OCI-LY7 (cell line): ENCODE data around the gene ZFP36L1. TPM values are rescaled to one million over a fixed set of nuclear protein-coding genes. Genes with fewer than 3 reads are reported as not detected.
A peak's percentile ranks its signal among the peaks of the same experiment; 100 is the strongest.

Experiments used
- BruUV-seq: library from RNA; stranded (reverse); fragments of 400-500 nt; replicated peaks from 2 replicates; lab custom pipeline; 2021; lab: Mats Ljungman, UMichigan
- CTCF ChIA-PET: fragments of 300-600 bp; sonication (Branson Sonifier 250); formaldehyde crosslinking; loops from one replicate; lab custom pipeline; 2022; ENCODE audit warnings: antibody characterized with exemption; ENCODE audit not compliant: unreplicated experiment; lab: Charles Lee
- POLR2A ChIA-PET: fragments of 300-600 bp; sonication (Branson Sonifier 250); formaldehyde crosslinking; loops from one replicate; lab custom pipeline; 2022; ENCODE audit warnings: antibody characterized with exemption; lab: Charles Lee
- DNase-seq: peaks from one replicate; pipeline ENCODE4 v3.0.0-alpha.2; 2015; ENCODE audit warnings: low spot score
- H2AFZ ChIP-seq: fragments of 200-600 bp; sonication (generic), shearing (Covaris generic); 2 replicates; pipeline ENCODE4 v1.6.1; 2014; ENCODE audit warnings: mild to moderate bottlenecking, antibody characterized with exemption, low read length, moderate library complexity
- H3K27ac ChIP-seq: fragments of 200-600 bp; sonication (generic); 2 replicates; pipeline ENCODE4 v1.5.1; 2014; ENCODE audit warnings: mixed run types, low read depth, mild to moderate bottlenecking, moderate library complexity, low read length, inconsistent platforms; ENCODE audit not compliant: poor library complexity, severe bottlenecking
- H3K36me3 ChIP-seq: fragments of 200-600 bp; sonication (generic); 2 replicates; pipeline ENCODE4 v1.6.1; 2014; ENCODE audit warnings: mild to moderate bottlenecking, antibody characterized with exemption, low read length, moderate library complexity, mixed read lengths; ENCODE audit not compliant: insufficient read depth
- H3K4me1 ChIP-seq: fragments of 200-600 bp; sonication (generic); 2 replicates; pipeline ENCODE4 v1.5.1; 2014; ENCODE audit warnings: mild to moderate bottlenecking, low read length; ENCODE audit not compliant: insufficient read depth, poor library complexity, severe bottlenecking
- H3K4me2 ChIP-seq: fragments of 200-600 bp; sonication (generic); 2 replicates; pipeline ENCODE4 v1.6.1; 2014; ENCODE audit warnings: mild to moderate bottlenecking, low read length
- H3K4me3 ChIP-seq: fragments of 200-600 bp; sonication (generic); 2 replicates; pipeline ENCODE4 v1.5.1; 2014; ENCODE audit warnings: mild to moderate bottlenecking, low read depth, low read length; ENCODE audit not compliant: poor library complexity, severe bottlenecking
- H3K79me2 ChIP-seq: fragments of 200-600 bp; sonication (generic); 2 replicates; pipeline ENCODE4 v1.6.1; 2016; ENCODE audit warnings: low read depth, mild to moderate bottlenecking, low read length, moderate library complexity, mixed read lengths; ENCODE audit not compliant: insufficient read depth
- H3K9me2 ChIP-seq: fragments of 200-600 bp; sonication (generic); 2 replicates; pipeline ENCODE4 v1.6.1; 2016; ENCODE audit warnings: mild to moderate bottlenecking, low read length, mixed read lengths; ENCODE audit not compliant: insufficient read depth
- H3K9me3 ChIP-seq: fragments of 200-600 bp; sonication (generic); 2 replicates; pipeline ENCODE4 v1.6.1; 2014; ENCODE audit warnings: mild to moderate bottlenecking, mixed run types, low read length, mixed read lengths
- H4K20me1 ChIP-seq: fragments of 200-600 bp; sonication (generic); 2 replicates; pipeline ENCODE4 v1.6.1; 2014; ENCODE audit warnings: mild to moderate bottlenecking, antibody characterized with exemption, low read length, moderate library complexity, mixed read lengths; ENCODE audit not compliant: insufficient read depth
- EZH2phosphoT487 ChIP-seq: fragments of 200-600 bp; sonication (generic); IDR thresholded peaks from 2 replicates; pipeline ENCODE4 v1.6.1; 2018; ENCODE audit warnings: low read depth, borderline replicate concordance, mild to moderate bottlenecking, mixed run types, antibody characterized with exemption, low read length, moderate library complexity, mixed read lengths
- intact Hi-C: fragments of 100-400 bp; cut with micrococcal nuclease; formaldehyde crosslinking; loops from one replicate; pipeline ENCODE4 v1.10.0; 2022; ENCODE audit not compliant: unreplicated experiment
- total RNA-seq, 2 experiments: library from RNA; depleted of rRNA in 1 of 2; stranded (reverse); fragments of >200 nt in 1 of 2; shearing (Covaris generic) in 1 of 2; gene quantifications; 2 replicates each; pipeline ENCODE4 v1.2.3, GENCODE V29; 2014 to 2022
- TF ChIP-seq, protein P1 (sequence below): fragments of 200-600 bp; sonication (generic); conservative IDR thresholded peaks from 2 replicates; pipeline ENCODE4 v1.5.1; 2014; ENCODE audit warnings: mild to moderate bottlenecking, antibody characterized with exemption, low read length, moderate library complexity, mixed read lengths

ZFP36L1 gene
- total RNA-seq, 2 experiments from 2014 or later, result 24.2 to 57.0 TPM

- intact Hi-C loops, result no loop called here
- H3K4me1 ChIP-seq, result peaks cover 47% of the 10 kb centered on the region
- no peaks in the 10 kb centered on the region for H3K9me2 ChIP-seq
- DNase-seq, result no peak
- no peaks in the 10 kb centered on the region for H3K9me3 ChIP-seq
- TF ChIP-seq, protein P1, sequence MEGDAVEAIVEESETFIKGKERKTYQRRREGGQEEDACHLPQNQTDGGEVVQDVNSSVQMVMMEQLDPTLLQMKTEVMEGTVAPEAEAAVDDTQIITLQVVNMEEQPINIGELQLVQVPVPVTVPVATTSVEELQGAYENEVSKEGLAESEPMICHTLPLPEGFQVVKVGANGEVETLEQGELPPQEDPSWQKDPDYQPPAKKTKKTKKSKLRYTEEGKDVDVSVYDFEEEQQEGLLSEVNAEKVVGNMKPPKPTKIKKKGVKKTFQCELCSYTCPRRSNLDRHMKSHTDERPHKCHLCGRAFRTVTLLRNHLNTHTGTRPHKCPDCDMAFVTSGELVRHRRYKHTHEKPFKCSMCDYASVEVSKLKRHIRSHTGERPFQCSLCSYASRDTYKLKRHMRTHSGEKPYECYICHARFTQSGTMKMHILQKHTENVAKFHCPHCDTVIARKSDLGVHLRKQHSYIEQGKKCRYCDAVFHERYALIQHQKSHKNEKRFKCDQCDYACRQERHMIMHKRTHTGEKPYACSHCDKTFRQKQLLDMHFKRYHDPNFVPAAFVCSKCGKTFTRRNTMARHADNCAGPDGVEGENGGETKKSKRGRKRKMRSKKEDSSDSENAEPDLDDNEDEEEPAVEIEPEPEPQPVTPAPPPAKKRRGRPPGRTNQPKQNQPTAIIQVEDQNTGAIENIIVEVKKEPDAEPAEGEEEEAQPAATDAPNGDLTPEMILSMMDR, result no peak
- no peak for TF ChIP-seq EZH2phosphoT487
- H2AFZ ChIP-seq, result no peak overlapping the region
- 0 out of 2 replicates have a peak, but pooled peaks cover 4% of the 10 kb centered on the region for H4K20me1 ChIP-seq
- H3K36me3 ChIP-seq, result peaks cover 11% of the 10 kb centered on the region
- no peak overlapping the region for H3K4me3 ChIP-seq
- H3K27ac ChIP-seq, result no peak overlapping the region
- no TSS peak for BruUV-seq
- peaks cover 3% of the 10 kb centered on the region; the same call in 1 of the 2 replicates for H3K79me2 ChIP-seq
- CTCF ChIA-PET, result no interaction called here
- no peak overlapping the region for H3K4me2 ChIP-seq
- POLR2A ChIA-PET, result interaction anchor here (0.5 to 1.1 kb wide), 2 partner anchors 11 to 733 kb away, joined by 3 to 6 read pairs; partner anchors contain the start of gene ZFP36L1
Observed at GRCh38 chr14:68782091-68782981, 10.5 kb downstream of the ZFP36L1 start.

DNA sequence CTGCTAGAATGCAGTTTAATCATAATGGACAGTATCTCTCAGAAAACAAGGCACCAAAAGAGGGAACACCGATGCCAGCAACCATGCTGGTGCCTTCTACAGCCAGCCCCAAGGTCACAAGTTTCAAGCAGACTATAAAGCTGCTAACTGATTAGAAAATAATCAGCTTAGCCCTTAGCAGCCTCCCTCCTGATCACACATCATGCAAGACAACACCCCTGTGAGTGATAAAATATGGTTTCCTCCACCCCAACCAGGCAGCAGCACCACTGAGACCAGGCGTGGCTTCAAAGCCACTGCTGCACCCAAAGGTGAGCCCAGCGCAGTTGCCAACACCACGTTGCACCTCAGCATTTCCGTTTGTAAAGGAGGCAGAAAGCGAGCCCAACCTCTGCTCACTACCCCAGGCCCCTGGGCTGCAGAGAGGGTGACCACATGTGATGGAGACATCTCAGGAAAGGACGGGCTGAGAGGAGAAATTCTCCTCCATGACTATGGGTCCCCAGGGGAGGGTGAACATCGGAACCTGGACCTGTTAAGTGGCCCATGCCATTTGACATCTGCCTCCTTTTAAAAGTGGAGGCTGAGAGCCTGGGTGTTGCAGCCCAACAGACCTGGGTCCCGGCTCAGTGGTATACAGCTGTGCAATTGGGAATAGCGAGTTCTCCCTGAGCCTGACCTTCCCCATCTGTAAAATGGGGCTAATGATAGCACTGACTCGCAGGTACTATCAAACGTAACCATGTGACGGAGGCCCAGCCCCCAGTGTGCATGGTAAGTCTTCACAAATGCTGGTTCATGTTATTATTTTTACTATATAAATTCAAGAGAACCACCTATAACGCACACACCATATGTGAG is 11.5 kb downstream of the ZFP36L1 start:
- no peaks in the 10 kb centered on the region for H3K9me3 ChIP-seq
- H3K9me2 ChIP-seq, result no peaks in the 10 kb centered on the region
- H3K4me1 ChIP-seq, result peaks cover 38% of the 10 kb centered on the region
- H3K4me2 ChIP-seq, result peak overlapping the region; percentile 46
- no peak for TF ChIP-seq EZH2phosphoT487
- TF ChIP-seq, protein P1, result no peak
- POLR2A ChIA-PET, result interaction anchor here (1.0 to 1.1 kb wide), 2 partner anchors 12 to 529 kb away, joined by 3 to 6 read pairs; partner anchors contain the start of gene ZFP36L1
- BruUV-seq, result no TSS peak
- peak; percentile 39 for DNase-seq
- no peaks in the 10 kb centered on the region for H3K79me2 ChIP-seq
- peak overlapping the region; percentile 82 for H2AFZ ChIP-seq
- no peak overlapping the region for H3K4me3 ChIP-seq
- intact Hi-C loops, result no loop called here
- H3K36me3 ChIP-seq, result peaks cover 2% of the 10 kb centered on the region; the same call in 1 of the 2 replicates
- no peaks in the 10 kb centered on the region for H4K20me1 ChIP-seq
- CTCF ChIA-PET, result interaction anchor here (1.3 kb wide), 2 partner anchors 8 to 96 kb away, joined by 3 to 6 read pairs; no protein-coding TSS in a partner anchor
- no peak overlapping the region for H3K27ac ChIP-seq
